ENCODE data around the gene AKIRIN2. TPM values are rescaled to one million over a fixed set of nuclear protein-coding genes. Genes with fewer than 3 reads are reported as not detected.

Gene AKIRIN2
- total and polyA plus RNA-seq, 2 donors (not counting 3 experiments of a cell fraction or from before 2014, with no cell fraction given), result 19.0 to 46.4 TPM

DNA sequence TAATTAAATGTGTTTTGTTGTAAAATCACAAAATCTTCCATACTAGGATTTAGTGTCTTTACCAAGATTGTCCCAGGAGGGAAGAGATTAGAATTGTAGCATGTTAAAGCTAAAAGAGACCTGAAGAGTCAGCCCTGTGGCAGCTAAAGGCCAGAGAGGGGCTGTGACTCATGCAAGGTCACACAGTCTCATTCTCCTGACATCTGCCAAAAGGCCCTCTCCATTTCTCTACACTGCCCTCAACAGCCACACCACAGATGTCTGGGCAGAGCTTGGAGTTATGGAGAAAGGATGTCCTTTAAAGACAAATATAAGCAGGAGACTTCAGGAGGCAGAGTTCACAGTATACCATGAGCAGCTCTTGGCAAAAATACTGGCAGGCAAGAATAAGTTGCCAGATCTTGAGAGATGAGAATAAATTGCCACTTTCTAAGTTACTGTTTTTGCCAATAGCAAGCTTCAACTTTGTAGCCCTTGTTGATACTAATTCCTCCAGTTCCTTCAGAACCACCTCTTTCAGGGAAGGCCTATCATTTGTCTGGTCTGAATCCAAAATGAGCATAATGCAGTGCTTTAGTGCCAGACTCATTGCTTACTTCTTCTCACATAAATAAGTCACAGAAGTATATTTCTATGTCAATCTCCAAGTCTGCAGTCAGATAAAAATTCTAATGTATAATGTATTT, 41.7 kb downstream of the AKIRIN2 start:
- Histone ChIP-seq H3K4me2 (ENCODE audit: insufficient read depth, low read length) (no peak overlapping the region), H3K9me1 (replicated peaks; ENCODE audit: control insufficient read depth, extremely low read depth, insufficient read depth, low read length) (no peaks in the 10 kb centered on the region), H3K9me3 (replicated peaks; ENCODE audit: control insufficient read depth, insufficient read depth, low read length) (no peaks in the 10 kb centered on the region), H3K4me3 (replicated peaks in 1 of 3; ENCODE audit: insufficient read depth in 1 of 3, low read depth in 1 of 3, low read length in 3 of 3) (no peak overlapping the region), H3K4me1 (ENCODE audit: control insufficient read depth, extremely low read depth, insufficient read depth, low read length) (peaks cover 10% of the 10 kb centered on the region), H4K20me1 (replicated peaks; ENCODE audit: control insufficient read depth, extremely low read depth, insufficient read depth, low read length) (no peaks in the 10 kb centered on the region), H3K27ac (ENCODE audit: insufficient read depth, low read depth, low read length) (no peak overlapping the region), H3K79me2 (ENCODE audit: control insufficient read depth, insufficient read depth, low read length) (no peaks in the 10 kb centered on the region), H3K27me3 (ENCODE audit: control insufficient read depth in 2 of 2, insufficient read depth in 2 of 2, low read length in 2 of 2) (no peaks in the 10 kb centered on the region), H3K9ac (replicated peaks; ENCODE audit: extremely low read depth, insufficient read depth, low read length) (no peak overlapping the region), H2AFZ (ENCODE audit: low read depth, low read length) (no peak overlapping the region), H3K36me3 (ENCODE audit: control insufficient read depth in 2 of 2, extremely low read depth in 1 of 2, insufficient read depth in 2 of 2, low read length in 2 of 2) (no peaks in the 10 kb centered on the region)
- POLR2A ChIA-PET, result interaction anchor here (0.6 kb wide), 1 partner anchor 166 kb away, joined by 3 read pairs; no protein-coding TSS in a partner anchor
- intact Hi-C loops (cut with micrococcal nuclease) (no loop called here), dilution Hi-C loops (cut with MboI; ENCODE audit: extremely low pct_ligation_motif_present, low sequenced_read_pairs) (no loop called here)
- CTCF ChIA-PET, result interaction anchor here (1.0 to 1.2 kb wide), 3 partner anchors 9 to 521 kb away, joined by 3 read pairs; no protein-coding TSS in a partner anchor
- TF ChIP-seq FOS (IDR thresholded peaks at IDR 0.05; ENCODE audit: borderline replicate concordance, insufficient read depth, low read length), result peak; percentile 58
- TF ChIP-seq, protein P1, sequence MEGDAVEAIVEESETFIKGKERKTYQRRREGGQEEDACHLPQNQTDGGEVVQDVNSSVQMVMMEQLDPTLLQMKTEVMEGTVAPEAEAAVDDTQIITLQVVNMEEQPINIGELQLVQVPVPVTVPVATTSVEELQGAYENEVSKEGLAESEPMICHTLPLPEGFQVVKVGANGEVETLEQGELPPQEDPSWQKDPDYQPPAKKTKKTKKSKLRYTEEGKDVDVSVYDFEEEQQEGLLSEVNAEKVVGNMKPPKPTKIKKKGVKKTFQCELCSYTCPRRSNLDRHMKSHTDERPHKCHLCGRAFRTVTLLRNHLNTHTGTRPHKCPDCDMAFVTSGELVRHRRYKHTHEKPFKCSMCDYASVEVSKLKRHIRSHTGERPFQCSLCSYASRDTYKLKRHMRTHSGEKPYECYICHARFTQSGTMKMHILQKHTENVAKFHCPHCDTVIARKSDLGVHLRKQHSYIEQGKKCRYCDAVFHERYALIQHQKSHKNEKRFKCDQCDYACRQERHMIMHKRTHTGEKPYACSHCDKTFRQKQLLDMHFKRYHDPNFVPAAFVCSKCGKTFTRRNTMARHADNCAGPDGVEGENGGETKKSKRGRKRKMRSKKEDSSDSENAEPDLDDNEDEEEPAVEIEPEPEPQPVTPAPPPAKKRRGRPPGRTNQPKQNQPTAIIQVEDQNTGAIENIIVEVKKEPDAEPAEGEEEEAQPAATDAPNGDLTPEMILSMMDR (IDR thresholded peaks at IDR 0.05; ENCODE audit: extremely low read depth in 1 of 2, insufficient read depth in 1 of 2, low read depth in 1 of 2, low read length in 2 of 2), result no peak
- DNase-seq (ENCODE audit: low read depth, low spot score), result peak; percentile 22
- FAIRE-seq, result peak; percentile 60
- BruUV-seq (replicated peaks), result no TSS peak

GRCh38 chr6:87658516-87658915, 43.5 kb downstream of the AKIRIN2 start:
- H3K9me3 ChIP-seq (replicated peaks; ENCODE audit: control insufficient read depth, insufficient read depth, low read length), result no peaks in the 10 kb centered on the region
- H4K20me1 ChIP-seq (replicated peaks; ENCODE audit: control insufficient read depth, extremely low read depth, insufficient read depth, low read length), result no peaks in the 10 kb centered on the region
- CTCF ChIA-PET, result no interaction called here
- POLR2A ChIA-PET, result no interaction called here
- no peak overlapping the region for H3K9ac ChIP-seq (replicated peaks; ENCODE audit: extremely low read depth, insufficient read depth, low read length)
- no peak for FAIRE-seq
- H3K79me2 ChIP-seq (ENCODE audit: control insufficient read depth, insufficient read depth, low read length), result no peaks in the 10 kb centered on the region
- H3K27ac ChIP-seq (ENCODE audit: insufficient read depth, low read depth, low read length), result no peak overlapping the region
- no peaks in the 10 kb centered on the region for H3K9me1 ChIP-seq (replicated peaks; ENCODE audit: control insufficient read depth, extremely low read depth, insufficient read depth, low read length)
- no peak overlapping the region for H3K4me2 ChIP-seq (ENCODE audit: insufficient read depth, low read length)
- no peak overlapping the region for H2AFZ ChIP-seq (ENCODE audit: low read depth, low read length)
- H3K4me1 ChIP-seq (ENCODE audit: control insufficient read depth, extremely low read depth, insufficient read depth, low read length), result peaks cover 10% of the 10 kb centered on the region
- no peak overlapping the region for H3K4me3 ChIP-seq (replicated peaks in 1 of 3; ENCODE audit: insufficient read depth in 1 of 3, low read depth in 1 of 3, low read length in 3 of 3)
- intact Hi-C loops (cut with micrococcal nuclease) (no loop called here), dilution Hi-C loops (cut with MboI; ENCODE audit: extremely low pct_ligation_motif_present, low sequenced_read_pairs) (no loop called here)
- no peak for DNase-seq (ENCODE audit: low read depth, low spot score)
- H3K27me3 ChIP-seq (ENCODE audit: control insufficient read depth in 2 of 2, insufficient read depth in 2 of 2, low read length in 2 of 2), result no peaks in the 10 kb centered on the region
- no TSS peak for BruUV-seq (replicated peaks)
- TF ChIP-seq, protein P1 (IDR thresholded peaks at IDR 0.05; ENCODE audit: extremely low read depth in 1 of 2, insufficient read depth in 1 of 2, low read depth in 1 of 2, low read length in 2 of 2), result no peak
- TF ChIP-seq FOS (IDR thresholded peaks at IDR 0.05; ENCODE audit: borderline replicate concordance, insufficient read depth, low read length), result no peak
- TF ChIP-seq POLR2AphosphoS5 (IDR thresholded peaks at IDR 0.05; ENCODE audit: insufficient read depth, low read depth, low read length), result no peak
- TF ChIP-seq MYC (IDR thresholded peaks at IDR 0.05; ENCODE audit: low read depth, low read length), result no peak
- no peak for TF ChIP-seq GATA2 (IDR thresholded peaks at IDR 0.05; ENCODE audit: insufficient read depth, insufficient read length, low read depth, low read length)
- no peak for TF ChIP-seq MAX (IDR thresholded peaks at IDR 0.05; ENCODE audit: insufficient read depth, insufficient read length)
- TF ChIP-seq POLR2A (IDR thresholded peaks at IDR 0.05; ENCODE audit: low read depth, low read length), result no peak
- TF ChIP-seq JUN (IDR thresholded peaks at IDR 0.05; ENCODE audit: borderline replicate concordance, insufficient read depth, insufficient read length, low read depth), result no peak
- TF ChIP-seq EZH2 (IDR thresholded peaks at IDR 0.05; ENCODE audit: borderline replicate concordance, low read depth, low read length, severe bottlenecking), result no peak
- no peaks in the 10 kb centered on the region for H3K36me3 ChIP-seq (ENCODE audit: control insufficient read depth in 2 of 2, extremely low read depth in 1 of 2, insufficient read depth in 2 of 2, low read length in 2 of 2)

Data from endothelial cell of umbilical vein (primary cell).